GM12865 (cell line): Measurements from ENCODE around the gene MXI1.

Experiments used
- DNase-seq: peaks from one replicate; pipeline ENCODE4 v3.0.0; 2010; ENCODE audit warnings: low read depth
- H3K4me3 ChIP-seq: 2 replicates; pipeline ENCODE4 v1.5.1; 2011; ENCODE audit warnings: mild to moderate bottlenecking, low read depth, low read length, control low read depth
- CTCF ChIP-seq: IDR thresholded peaks from 2 replicates; pipeline ENCODE4 v1.5.1; 2011; ENCODE audit warnings: low read length, control low read depth, low read depth, inconsistent platforms; ENCODE audit not compliant: insufficient read depth; ENCODE audit errors: missing control alignments

Gene MXI1

GRCh38 chr10:110226543-110226925, 19.1 kb downstream of the MXI1 start:
- peak; percentile 95 for DNase-seq
- TF ChIP-seq CTCF = no peak
- H3K4me3 ChIP-seq = peak overlapping the region; percentile 89

GRCh38 chr10:110226926-110227641, 19.7 kb downstream of the MXI1 start:
- H3K4me3 ChIP-seq = peak overlapping the region; percentile 89
- no peak for DNase-seq
- TF ChIP-seq CTCF = no peak

- H3K4me3 ChIP-seq = no peak overlapping the region
Measured at GRCh38 chr10:110228066-110228465, 20.7 kb downstream of the MXI1 start.

GRCh38 chr10:110229155-110229554, 21.8 kb downstream of the MXI1 start:
- H3K4me3 ChIP-seq = no peak overlapping the region
- DNase-seq = no peak
- TF ChIP-seq CTCF = no peak

More at GRCh38 chr10:110228066-110228465, 20.7 kb downstream of the MXI1 start:
- TF ChIP-seq CTCF = no peak
- DNase-seq = no peak

- TF ChIP-seq CTCF = no peak
- no peak overlapping the region for H3K4me3 ChIP-seq
- DNase-seq = no peak
Measured at GRCh38 chr10:110233846-110234245, 26.4 kb downstream of the MXI1 start.

- DNase-seq = no peak
- no peak overlapping the region for H3K4me3 ChIP-seq
- no peak for TF ChIP-seq CTCF
Measured at GRCh38 chr10:110237894-110238480, 30.6 kb downstream of the MXI1 start.

GRCh38 chr10:110239892-110240291, 32.5 kb downstream of the MXI1 start:
- TF ChIP-seq CTCF = no peak
- no peak overlapping the region for H3K4me3 ChIP-seq
- DNase-seq = no peak
